Measurements from ENCODE around the gene NDUFB7.
"Not testable (repeated sequence)": the region's sequence is repeated elsewhere in the genome, so short reads cannot be mapped to it uniquely, and the experiment has no call there.

NDUFB7 gene

DNA sequence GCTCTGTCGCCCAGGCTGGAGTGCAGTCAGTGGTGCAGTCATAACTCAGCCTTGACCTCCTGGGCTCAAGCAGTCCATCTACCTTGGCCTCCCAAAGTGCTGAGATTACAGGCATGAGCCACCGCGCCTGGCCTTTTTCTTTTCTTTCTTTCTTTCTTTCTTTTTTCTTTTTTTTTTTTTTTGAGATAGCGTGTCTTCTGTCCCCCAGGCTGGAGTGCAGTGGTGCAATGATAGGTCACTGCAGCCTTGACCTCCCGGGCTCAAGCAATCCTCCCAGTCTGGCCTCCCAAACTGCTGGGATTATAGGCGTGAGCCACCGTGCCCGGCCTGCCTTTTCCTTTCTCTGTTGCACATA is 19.9 kb downstream of the NDUFB7 start:
- not testable (repeated sequence) for DNase-seq

DNA sequence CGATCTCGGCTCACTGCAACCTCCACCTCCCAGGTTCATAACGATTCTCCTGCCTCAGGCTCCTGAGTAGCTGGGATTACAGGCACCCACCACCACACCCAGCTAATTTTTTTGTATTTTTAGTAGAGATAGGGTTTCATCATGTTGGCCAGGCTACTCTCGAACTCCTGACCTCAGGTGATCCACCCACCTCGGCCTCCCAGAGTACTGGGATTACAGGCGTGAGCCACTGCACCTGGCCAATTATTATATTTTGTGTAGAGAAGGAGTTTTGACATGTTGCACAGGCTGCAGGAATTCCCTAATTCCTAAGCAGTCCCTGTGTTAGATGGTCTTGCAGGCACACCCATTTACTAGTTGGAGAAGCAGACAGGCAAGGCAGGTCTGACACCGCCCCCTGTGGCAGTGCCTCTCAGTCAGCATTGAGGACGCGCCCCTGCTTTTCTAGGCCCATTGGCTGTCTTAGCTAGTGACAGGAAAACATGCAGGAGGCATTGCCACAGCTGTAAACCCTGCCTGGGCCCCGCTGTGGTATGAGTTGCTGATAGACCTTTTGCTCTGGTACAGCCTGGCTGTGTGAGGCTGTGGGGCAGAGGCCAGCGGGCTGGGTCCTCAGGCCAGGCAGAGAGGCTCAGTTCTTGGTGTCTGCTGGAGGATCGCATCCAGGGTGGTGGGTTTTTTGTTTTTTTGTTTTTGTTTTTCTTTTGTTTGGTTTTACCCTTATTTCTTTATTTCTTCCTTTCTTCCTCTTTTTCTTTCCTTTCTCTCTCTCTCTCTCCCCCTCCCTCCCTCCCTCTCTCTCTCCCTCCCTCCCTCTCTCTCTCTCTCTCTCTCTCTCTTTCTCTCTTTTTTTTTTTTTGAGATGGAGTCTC is 20.5 kb downstream of the NDUFB7 start:
- DNase-seq = not testable (repeated sequence)

DNA sequence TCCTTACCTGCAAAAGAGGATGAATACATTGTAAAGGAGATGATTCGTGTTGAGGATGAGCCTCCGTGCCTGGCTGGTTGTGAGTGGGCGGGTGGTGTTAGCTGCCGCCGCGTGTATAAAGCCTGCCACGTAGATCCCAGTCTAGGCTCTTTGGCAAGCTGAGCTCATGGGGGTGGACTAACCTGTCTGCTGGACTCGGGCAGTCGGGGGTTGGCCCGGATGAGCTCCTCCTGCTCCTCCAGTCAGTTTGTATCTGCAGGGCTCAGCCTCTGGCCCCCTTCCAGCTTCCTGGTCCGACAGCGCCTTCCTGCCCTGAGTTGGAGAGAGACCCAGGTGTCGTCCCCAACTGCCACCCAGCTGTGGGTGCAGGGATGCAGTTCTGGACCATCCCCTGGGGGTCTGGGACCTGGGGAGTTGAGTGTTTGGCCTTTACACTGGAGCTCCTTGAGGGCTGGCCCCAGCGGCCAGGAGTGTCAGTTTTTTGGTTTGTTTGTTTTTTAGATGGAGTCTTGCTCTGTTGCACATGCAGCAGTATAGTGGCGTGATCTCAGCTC is 21.6 kb downstream of the NDUFB7 start:
- DNase-seq = no peak

DNA sequence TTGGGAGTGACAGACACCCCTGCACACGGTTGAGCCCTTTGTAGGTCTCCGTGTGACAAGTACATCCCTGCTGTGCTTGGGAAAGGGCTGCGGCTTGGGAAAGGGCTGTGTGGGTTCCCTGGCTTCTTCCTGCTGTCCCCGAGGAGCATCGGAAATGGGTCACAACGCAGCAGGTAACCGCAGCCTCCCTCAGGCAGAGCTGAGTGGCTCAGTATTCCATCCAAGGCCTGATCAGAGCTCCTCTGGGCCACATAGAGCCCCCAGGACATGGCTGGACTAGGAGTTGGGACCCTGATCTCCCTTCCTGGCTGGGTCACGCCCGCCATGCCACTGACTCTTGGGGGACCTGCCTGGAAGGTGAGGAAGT is 26.2 kb downstream of the NDUFB7 start:
- no peak for DNase-seq

DNA sequence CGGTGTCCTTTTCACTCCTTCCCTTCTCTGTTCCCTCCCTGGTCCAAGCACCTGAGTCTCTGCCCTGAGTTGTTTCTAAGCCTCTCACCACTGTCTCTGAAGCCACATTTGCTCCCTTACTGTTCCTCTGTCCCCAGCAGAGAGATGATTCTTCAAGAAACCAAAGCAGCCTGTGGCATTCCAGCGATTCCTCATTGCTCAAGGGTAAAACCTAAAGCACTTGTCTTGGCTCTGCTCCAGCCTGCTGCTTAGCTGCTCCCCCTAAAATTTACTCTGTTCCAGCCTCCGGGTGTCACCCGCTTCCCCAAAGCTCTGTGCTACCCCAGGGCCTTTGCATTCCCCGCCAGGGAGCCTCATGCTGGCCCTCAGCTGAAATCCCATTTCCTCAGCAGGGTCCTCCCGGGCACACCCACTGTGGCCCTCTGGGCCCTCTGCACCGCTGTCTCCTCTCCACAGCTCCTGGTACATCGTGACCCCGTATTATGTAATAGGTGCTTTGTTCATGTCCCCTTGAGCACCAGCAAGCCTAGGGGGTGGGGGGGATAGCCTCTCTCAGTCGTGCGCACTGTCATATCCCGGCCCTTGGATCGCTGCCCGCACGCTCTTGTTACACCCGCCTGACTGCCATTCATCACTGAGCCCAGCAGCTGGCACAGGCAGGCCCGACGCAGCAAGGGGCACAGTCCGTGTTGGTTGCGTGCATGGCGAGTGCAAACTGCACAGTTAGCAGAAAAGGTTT is 26.7 kb downstream of the NDUFB7 start:
- peak; percentile 96 for DNase-seq

DNA sequence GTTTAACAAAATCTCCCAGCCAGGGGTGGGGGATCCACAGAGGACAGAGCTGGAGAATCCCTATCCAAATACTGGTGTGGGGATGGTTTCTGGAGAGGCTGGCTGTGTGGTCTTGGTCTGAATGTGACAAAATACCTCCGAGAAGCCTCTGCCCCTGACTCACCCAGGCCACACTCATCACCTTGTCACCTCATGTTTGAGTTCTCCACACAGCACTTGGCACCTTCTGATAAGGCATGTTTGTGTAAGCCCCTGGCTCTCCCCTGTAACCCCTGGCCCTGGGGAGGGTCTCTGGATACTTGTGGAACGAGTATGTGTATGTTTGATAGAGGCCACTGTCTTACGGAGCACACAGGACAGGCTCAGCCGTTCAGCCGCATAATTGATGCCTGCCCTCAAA is 27.8 kb downstream of the NDUFB7 start:
- no peak for DNase-seq

DNA sequence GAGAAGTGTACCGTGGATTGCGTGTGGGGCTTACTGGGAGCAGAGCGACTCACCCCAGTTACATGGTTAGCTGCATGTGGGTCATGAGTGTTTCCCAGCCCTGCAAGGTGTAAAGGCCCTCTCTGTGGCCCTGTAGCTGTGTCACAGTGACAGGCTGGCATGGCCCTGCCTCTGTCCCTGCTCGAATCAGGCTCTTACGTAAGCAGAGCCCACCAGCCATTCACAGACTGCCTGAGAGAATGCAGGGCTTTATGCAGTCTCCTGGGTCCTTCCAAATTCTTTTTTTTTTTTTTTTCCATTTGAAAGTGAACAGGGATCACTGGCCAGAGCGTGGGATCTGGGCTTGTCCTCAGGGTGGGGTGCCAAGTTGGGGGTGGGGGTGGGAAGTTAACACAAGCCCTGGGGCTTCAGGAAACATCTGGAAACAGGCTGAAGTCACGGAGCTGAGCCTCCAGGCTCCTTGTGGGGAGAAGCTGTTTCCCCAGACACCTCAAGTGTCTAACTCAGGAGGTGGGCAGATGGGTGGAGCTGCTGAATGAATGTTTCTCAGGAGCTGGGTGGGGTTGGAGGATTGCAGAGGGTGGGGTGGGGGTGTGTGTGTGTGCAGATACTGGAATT is 29.0 kb downstream of the NDUFB7 start:
- DNase-seq = no peak

DNA sequence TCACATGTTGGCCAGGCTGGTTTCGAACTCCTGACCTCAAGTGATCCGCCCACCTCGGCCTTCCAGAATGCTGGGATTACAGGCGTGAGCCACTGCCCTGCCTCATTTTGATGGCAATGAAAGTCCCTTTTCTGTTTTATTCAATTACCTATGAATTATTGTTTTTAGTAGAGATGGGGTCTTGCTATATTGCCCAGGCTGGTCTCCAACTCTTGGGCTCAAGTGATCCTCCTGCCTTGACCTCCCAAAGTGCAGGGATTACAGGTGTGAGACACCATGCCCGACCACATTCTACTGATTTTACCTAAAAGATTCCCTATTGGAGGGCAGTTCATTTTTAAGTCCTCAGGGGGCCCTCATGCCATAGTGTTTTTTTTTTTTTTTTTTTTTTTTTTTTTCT is 29.9 kb downstream of the NDUFB7 start:
- DNase-seq = not testable (repeated sequence)

DNA sequence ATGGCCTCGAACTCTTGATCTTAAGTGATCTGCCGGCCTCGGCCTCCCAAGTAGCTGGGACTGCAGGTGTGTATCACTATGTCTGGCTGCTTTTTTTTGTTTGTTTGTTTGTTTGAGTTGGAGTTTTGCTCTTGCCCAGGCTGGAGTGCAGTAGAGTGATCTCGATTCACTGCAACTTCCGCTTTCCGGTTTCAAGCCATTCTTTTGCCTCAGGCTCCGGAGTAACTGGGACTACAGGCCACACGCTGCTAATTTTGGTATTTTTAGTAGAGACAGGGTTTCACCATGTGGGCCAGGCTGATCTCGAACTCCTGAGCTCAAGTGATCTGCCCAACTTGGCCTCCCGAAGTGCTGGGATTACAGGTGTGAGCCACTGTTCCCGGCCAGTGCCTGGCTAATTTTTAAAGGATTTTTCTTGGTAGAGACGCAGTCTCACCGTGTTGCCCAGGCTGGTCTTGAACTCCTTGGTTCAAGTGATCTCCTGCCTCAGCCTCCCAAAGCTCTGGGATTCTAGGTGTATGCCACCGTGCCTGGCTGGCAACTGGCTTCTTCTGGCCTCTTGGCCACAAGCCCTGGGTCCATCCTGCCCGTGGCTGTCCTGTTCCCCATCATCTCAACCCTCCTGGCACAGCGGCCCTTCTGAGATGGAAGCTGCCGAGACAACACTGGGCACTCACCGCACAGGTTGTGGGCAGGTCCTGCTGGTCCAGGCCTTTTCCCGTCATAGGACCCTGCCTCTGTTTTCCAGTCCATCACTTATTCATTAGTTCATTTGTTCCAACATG is 30.9 kb downstream of the NDUFB7 start:
- DNase-seq = no peak

DNA sequence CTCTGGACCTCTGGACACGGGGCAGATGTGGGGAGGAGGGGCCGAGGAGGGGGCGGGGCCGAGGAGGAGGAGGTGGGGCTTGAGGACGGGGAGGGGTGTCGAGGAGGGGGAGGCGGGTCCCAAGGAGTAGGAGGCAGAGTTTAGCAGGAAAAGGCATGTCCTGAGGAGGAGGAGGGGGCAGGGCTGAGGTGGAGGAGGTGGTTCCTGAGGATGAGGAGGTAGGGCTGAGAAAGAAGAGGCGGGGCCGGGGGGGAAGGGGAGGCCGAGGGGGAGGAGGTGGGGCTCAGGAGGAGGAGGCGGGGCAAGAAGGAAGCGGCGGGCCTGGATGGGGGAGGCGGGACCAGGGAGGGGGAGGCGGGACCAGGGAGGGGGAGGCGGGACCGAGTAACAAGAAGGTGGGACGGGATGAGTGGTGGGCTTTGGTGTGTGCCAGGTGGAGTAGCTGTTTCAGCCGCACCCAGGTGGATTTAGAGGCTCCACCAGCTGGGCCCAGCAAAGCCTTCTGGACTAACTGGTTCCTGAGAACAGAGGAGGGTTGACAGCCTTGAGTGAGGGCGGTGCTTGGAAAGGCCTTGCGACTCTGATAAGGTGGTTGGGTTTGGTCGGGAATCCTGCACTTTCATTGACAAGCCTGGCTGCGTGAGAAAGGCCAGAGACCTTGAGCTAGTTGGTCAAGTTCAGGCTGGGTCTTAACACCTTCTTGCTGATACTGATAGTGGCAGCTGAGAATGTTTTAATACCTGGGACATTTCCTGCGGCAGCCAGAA is 34.8 kb downstream of the NDUFB7 start:
- DNase-seq = no peak

DNA sequence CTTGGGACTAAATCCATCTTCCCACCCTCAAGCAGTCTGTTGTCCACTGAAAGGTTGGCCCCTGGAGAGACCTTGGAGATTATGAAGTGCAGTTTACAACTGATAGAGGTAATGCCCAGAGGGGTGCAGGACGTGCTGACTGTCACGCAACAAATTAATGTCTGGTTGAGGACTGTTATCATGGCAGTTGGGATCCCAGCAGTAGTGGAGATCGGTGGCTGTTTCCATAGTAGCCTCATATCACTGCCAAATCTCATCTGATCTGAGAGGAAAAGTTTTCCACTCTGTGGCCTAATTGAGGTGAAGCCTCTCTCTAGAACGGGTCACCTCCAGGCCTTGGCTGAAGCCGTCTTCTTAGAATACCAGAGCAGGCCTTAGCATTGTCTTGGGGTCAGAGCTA is 38.4 kb downstream of the NDUFB7 start:
- DNase-seq = no peak

DNA sequence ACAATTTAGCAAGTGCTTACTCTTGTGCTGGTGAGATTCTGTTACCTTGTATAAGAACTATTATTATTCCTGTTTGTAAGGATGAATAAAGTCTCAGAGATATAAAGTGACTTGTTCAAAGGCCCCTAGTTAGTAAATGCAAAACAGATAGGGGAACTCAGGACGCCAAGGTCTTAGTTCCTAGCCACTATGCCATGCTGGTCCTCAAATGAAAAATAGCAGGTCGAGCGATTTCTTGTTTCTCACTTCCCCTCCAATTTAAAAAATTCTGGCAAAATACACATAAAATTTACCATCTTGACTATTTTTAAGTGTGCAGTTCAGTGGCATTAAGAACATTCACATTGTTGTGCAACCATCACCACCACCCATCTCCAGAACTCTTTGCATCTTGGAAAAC is 41.4 kb downstream of the NDUFB7 start:
- no peak for DNase-seq

DNA sequence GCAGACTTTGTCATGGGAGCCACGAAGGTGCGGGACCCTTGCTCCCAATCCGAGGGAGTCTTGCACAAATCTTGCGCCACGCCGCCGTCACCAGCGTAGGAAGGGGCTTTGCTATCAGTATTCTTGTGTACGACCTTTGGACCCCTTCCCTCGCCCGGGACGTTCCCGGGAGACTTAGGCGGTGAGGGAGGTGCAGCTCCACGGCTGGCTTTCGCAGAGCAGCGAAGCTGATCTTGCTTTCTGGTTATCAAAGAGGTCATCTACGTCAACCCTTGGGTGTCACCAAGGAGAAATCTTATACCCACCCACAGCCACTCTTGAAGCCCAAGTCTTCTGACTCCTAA is 41.9 kb downstream of the NDUFB7 start:
- no peak for DNase-seq

DNA sequence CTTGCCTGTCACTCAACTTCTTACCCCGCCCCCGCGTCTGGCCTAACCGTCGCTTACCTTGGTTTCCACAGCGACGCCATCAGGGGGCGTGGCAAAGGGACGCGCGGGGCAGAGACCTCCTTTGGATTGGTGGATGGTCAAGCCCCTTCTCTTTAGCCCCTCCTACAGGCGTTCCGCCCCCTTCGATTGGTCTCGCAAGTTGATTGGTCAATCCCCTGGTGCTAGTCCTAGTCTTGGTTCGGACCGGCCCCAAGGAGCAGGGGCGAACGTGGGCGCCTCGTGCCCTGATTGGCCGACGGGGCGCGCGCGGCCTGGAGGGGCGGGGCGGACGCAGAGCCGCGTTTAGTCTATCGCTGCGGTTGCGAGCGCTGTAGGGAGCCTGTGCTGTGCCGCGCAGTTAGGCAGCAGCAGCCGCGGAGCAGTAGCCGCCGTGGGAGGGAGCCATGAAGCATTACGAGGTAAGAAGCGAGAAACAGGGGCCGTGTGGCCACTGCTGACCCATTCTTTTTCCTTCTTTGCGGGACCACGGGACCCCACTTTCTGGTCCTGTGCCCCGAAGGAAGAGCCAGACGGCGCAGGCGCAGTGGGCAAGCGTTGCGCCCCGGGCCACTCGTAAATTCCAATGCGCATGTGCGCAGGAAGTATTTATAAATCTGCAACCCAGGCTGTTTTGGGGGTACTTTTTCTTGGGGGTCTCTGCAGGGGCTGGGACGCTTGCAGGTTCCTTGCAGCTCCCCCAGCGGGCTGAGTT is 42.4 kb downstream of the NDUFB7 start, which contains the start of gene TECR:
TSS of gene TECR (plus strand) at position 341 of the 751 bp plus-strand sequence. CDS start at position 444, 103 bp downstream.
- DNase-seq = peak; percentile 100

DNA sequence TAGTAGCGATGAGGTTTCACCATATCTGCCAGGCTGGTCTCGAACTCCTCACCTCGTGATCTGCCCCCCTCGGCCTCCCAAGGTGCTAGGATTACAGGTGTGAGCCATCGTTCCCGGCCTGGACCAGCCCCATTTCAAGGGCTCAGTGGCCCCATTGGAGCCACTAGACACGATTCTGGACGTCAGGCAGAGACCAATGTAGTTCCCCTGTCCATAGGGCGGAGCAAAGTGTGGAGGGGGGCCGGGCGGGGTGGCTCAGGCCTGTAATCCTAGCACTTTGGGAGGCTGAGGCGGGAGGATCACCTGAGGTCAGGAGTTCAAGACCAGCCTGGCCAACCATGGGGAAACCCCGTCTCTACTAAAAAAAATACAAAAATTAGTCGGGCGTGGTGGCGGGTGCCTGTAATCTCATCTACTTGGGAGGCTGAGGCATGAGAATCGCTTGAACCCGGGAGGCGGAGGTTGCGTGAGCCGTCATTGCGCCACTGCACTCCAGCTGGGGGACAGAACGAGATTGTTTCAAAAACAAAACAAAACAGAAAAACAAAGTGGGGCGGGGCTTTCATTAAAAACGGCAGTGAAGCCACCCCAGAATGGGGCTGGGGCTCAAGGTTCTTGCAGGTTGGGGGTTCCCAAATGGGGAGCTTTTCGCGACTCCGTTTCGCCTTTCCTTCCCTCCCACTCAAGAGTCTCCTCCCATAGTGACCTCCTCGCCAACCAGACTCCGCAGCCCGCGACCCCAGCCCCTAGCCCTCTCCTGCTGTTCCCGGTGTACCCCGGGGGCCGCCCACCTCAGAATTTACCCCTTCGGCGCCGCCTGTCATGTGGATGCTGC is 43.2 kb downstream of the NDUFB7 start:
- DNase-seq = no peak

DNA sequence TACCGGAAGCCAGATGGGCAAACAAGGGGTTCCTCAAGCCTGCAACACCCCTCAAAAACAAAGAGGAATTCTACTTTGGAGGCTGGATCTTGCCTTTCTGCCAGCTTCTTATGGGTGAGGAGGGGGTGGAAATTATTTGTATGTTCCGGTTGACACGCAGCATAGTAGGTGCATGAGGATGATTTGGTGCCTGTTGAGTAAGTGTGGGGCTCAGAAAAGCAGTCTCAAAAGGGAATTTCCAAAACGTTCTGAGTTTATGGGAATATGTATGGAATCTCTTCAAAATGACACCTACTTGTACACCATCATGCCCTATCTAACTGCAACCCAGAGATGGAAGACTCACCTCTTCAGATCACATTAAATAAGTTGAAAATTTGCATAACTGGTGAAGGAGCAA is 45.4 kb downstream of the NDUFB7 start:
- DNase-seq = no peak

DNA sequence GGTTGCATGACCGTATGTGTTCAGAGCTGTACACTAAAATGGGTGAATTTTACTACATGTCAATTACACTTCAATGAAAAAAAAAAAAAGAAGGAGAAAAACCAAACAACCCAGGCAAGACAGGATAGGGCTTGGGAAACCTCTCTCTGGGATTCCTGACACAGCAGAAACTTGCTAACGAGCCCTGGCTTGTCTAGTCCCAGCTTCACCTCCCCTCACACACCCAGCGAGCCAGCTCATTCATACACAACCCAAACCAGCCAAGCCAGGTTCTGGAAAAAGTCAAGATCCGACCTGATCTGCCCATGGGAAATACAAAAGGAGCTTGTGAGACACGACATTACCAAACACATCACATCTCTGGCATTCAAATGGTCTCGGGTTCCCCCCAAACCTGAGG is 46.1 kb downstream of the NDUFB7 start:
- DNase-seq = no peak

DNA sequence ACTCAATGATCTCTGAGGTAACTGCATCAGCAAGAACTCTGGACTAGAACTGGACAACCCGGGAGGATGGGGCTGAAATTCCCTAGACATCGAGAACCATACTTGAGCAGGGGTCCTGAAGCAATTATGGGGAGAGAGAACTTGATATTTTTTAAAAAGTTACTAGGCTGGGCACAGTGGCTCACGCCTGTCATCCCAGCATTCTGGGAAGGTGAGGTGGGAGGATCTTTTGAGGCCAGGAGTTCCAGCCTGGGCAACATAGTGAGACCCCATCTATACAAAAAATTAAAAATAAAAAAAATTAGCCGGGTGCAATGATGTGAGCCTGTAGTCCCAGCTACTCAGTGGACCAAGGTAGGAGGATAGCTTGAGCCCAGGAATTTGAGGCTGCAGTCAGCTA is 51.3 kb downstream of the NDUFB7 start:
- no peak for DNase-seq

DNA sequence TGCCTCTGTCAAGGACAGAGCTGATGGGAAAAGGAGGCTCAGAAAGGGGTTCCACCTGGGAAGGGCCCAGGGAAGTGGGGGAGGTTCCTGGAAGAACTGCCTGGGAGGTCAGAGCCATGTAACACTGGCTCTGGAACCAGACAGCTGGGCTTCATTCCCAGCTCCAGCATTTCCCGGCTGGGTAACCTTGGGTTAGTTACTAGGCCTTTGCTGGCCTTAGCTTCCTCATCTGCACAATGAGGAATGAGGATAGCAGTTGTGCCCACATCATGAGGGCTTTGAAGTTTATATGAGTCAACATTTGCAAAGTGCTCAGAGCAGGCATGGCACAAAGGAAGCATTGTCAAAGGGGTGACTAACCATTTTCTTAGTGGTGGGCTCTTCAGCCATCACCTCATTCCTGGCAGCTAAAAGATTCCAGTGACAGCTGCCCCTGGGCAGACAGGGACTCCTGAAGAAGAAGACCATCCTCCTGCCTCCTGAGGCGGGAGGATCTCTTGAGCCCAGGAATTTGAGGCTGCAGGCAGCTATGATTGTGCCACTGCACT is 51.9 kb downstream of the NDUFB7 start:
- DNase-seq = no peak

DNA sequence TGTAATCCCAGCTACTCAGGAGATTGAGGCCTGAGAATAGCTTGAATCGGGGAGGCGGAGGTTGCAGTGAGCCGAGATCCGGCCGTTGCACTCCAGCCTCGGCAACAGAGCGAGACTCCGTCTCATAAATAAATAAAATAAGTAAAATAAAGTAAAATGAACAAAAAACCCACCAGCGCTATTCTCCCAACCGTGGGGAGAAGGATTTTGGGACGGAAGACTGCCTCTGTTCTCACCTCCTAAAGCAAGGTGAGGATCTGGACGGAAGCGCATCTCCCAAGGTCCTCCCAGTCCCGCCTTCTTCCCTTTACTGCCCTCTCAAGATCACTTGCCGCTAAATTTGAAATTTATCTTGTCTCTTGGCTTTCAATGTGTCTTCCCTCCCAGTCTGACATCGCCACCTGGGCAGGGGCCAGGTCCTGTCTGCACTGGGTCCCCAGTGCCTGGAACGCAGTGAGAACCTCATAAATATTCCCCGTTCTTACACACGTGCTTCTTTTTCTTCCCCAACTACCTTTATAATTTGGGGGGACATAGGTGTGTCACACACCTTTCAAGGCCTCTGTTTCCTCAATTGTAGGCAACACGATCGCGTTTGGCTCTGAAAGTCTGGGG is 52.5 kb downstream of the NDUFB7 start:
- DNase-seq = no peak
